Measurements from ENCODE around the gene RANBP10. TPM values are rescaled to one million over a fixed set of nuclear protein-coding genes. Genes with fewer than 3 reads are reported as not detected.
A peak's percentile ranks its signal among the peaks of the same experiment; 100 is the strongest.

The RANBP10 gene
- total and polyA plus RNA-seq, 2 of the 13 experiments (the other 11 are each of a cell fraction or from before 2014, with no cell fraction given): 9.2 to 22.7 TPM

- TF ChIP-seq SALL1 (CRISPR knock-in tag; IDR thresholded peaks at IDR 0.05) (peak; percentile 79; the same call in 1 of the 2 replicates), TARDBP (CRISPR knock-in tag; IDR thresholded peaks at IDR 0.05) (peak; percentile 41; the same call in 1 of the 2 replicates), GMEB2 (CRISPR knock-in tag; IDR thresholded peaks at IDR 0.05; ENCODE audit: low read depth) (no peak), PBX2 (CRISPR knock-in tag; IDR thresholded peaks at IDR 0.05) (no peak), ATF7 (IDR thresholded peaks at IDR 0.05) (no peak), ATF7 (CRISPR knock-in tag; IDR thresholded peaks at IDR 0.05) (no peak), MAX (IDR thresholded peaks at IDR 0.05) (0 out of 2 replicates have a peak, but pooled peaks have one; percentile 12), ELF4 (CRISPR knock-in tag; IDR thresholded peaks at IDR 0.05; ENCODE audit: borderline replicate concordance) (no peak), PRMT3 (CRISPR knock-in tag; IDR thresholded peaks at IDR 0.05; ENCODE audit: borderline replicate concordance, low read depth) (no peak), ZNF44 (CRISPR knock-in tag; IDR thresholded peaks at IDR 0.05) (no peak), ZNF513 (CRISPR knock-in tag; conservative IDR thresholded peaks at IDR 0.05) (no peak), ZNF431 (CRISPR knock-in tag; IDR thresholded peaks at IDR 0.05; ENCODE audit: borderline replicate concordance, low read depth) (0 out of 2 replicates have a peak, but pooled peaks have one; percentile 26), IRF1 (CRISPR knock-in tag; IDR thresholded peaks at IDR 0.05; ENCODE audit: low read depth) (no peak), ZNF691 (CRISPR knock-in tag; IDR thresholded peaks at IDR 0.05; ENCODE audit: borderline replicate concordance, low read depth) (peak; percentile 80; the same call in 1 of the 2 replicates), ZBTB20 (CRISPR knock-in tag; IDR thresholded peaks at IDR 0.05; ENCODE audit: borderline replicate concordance, low read depth) (no peak), PAF1 (CRISPR knock-in tag; IDR thresholded peaks at IDR 0.05) (no peak), IKZF4 (CRISPR knock-in tag; IDR thresholded peaks at IDR 0.05; ENCODE audit: borderline replicate concordance, low read depth, not compliant biosample characterization) (no peak), ZNF777 (CRISPR knock-in tag; IDR thresholded peaks at IDR 0.05) (no peak)
Observed at GRCh38 chr16:67726106-67727034, 80.0 kb downstream of the RANBP10 start (continued).

Measured in HepG2 (cell line).